Caco-2 (cell line): ENCODE results near the gene NPFFR1. TPM values are rescaled to one million over a fixed set of nuclear protein-coding genes. Genes with fewer than 3 reads are reported as not detected.

ENCODE experiments used
- BruUV-seq: library from RNA; stranded (reverse); fragments of 400-500 nt; replicated peaks from 2 replicates; lab custom pipeline; 2021; lab: Mats Ljungman, UMichigan
- CTCF ChIA-PET: fragments of 300-600 bp; sonication (Branson Sonifier 250); formaldehyde crosslinking; loops from one replicate; lab custom pipeline; 2022; ENCODE audit warnings: antibody characterized with exemption; lab: Charles Lee
- POLR2A ChIA-PET: fragments of 300-600 bp; sonication (Branson Sonifier 250); formaldehyde crosslinking; loops from one replicate; lab custom pipeline; 2022; ENCODE audit warnings: antibody characterized with exemption; lab: Charles Lee
- DNase-seq, 2 experiments: peaks; one replicate each; pipeline versions ENCODE4 v3.0.0 to v3.0.0-alpha.2; 2020 to 2022
- H3K27me3 ChIP-seq: replicated peaks from 2 replicates; pipeline ENCODE4 v1.6.0; 2011; ENCODE audit warnings: low read length; ENCODE audit not compliant: control insufficient read depth, insufficient read depth
- H3K36me3 ChIP-seq: 2 replicates; pipeline ENCODE4 v1.5.1; 2011; ENCODE audit warnings: low read length; ENCODE audit not compliant: control insufficient read depth, insufficient read depth
- H3K4me1 ChIP-seq: fragments of 250-450 bp; sonication (Bioruptor Pico); 2 replicates; pipeline ENCODE4 v1.5.1; 2020; ENCODE audit warnings: mild to moderate bottlenecking
- H3K4me3 ChIP-seq: 2 replicates; pipeline ENCODE4 v1.5.1; 2011; ENCODE audit warnings: low read depth, mild to moderate bottlenecking, control low read depth, low read length
- H3K9me3 ChIP-seq: fragments of 250-450 bp; sonication (Bioruptor Pico); 2 replicates; pipeline ENCODE4 v1.5.1; 2020; ENCODE audit warnings: mild to moderate bottlenecking, moderate library complexity
- H3K27ac Mint-ChIP-seq: one replicate; pipeline ENCODE4 v1.8.0; 2022; ENCODE audit warnings: mixed read lengths; ENCODE audit not compliant: unreplicated experiment
- H3K27me3 Mint-ChIP-seq: one replicate; pipeline ENCODE4 v1.8.0; 2022; ENCODE audit warnings: mixed read lengths; ENCODE audit not compliant: insufficient read depth, unreplicated experiment
- H3K36me3 Mint-ChIP-seq: one replicate; pipeline ENCODE4 v1.8.0; 2022; ENCODE audit warnings: mild to moderate bottlenecking, mixed read lengths; ENCODE audit not compliant: insufficient read depth, unreplicated experiment
- H3K4me1 Mint-ChIP-seq: one replicate; pipeline ENCODE4 v1.8.0; 2022; ENCODE audit warnings: low read depth, mixed read lengths; ENCODE audit not compliant: unreplicated experiment
- H3K4me3 Mint-ChIP-seq: one replicate; pipeline ENCODE4 v1.8.0; 2022; ENCODE audit warnings: mild to moderate bottlenecking, moderate library complexity, mixed read lengths; ENCODE audit not compliant: unreplicated experiment
- H3K9me3 Mint-ChIP-seq: one replicate; pipeline ENCODE4 v1.8.0; 2022; ENCODE audit warnings: mixed read lengths; ENCODE audit not compliant: unreplicated experiment
- CTCF ChIP-seq, 2 experiments: fragments of 200-600 bp in 1 of 2; IDR thresholded peaks; 1 replicate in 1 of 2; 2 replicates in 1 of 2; pipeline versions ENCODE4 v1.5.1 to v1.8.0; 2011 to 2022; ENCODE audit warnings: antibody characterized with exemption in 1 of 2, control low read depth in 1 of 2, inconsistent platforms in 1 of 2, low read depth in 1 of 2, low read length in 1 of 2, mild to moderate bottlenecking in 1 of 2, moderate library complexity in 1 of 2; ENCODE audit not compliant: insufficient read depth in 1 of 2, severe bottlenecking in 1 of 2, unreplicated experiment in 1 of 2
- intact Hi-C: fragments of 100-400 bp; cut with micrococcal nuclease; formaldehyde crosslinking; loops from one replicate; pipeline ENCODE4 v1.10.0; 2022; ENCODE audit not compliant: unreplicated experiment
- total RNA-seq: library from RNA; stranded (reverse); gene quantifications from 2 replicates; pipeline ENCODE4 v1.2.3, GENCODE V29; 2022

NPFFR1 gene
- total RNA-seq, 1 experiment from 2014 or later = not detected

- Mint-ChIP-seq H3K36me3 (no peaks in the 10 kb centered on the region), H3K4me1 (peaks cover 8% of the 10 kb centered on the region), H3K27me3 (peaks cover 11% of the 10 kb centered on the region), H3K27ac (no peak overlapping the region), H3K9me3 (no peaks in the 10 kb centered on the region), H3K4me3 (no peak overlapping the region)
- POLR2A ChIA-PET = interaction anchor here (0.5 kb wide), 1 partner anchor 21 kb away, joined by 6 read pairs; no protein-coding TSS in a partner anchor
- Histone ChIP-seq H3K9me3 (no peaks in the 10 kb centered on the region; the same call in 1 of the 2 replicates), H3K4me1 (peaks cover 6% of the 10 kb centered on the region), H3K36me3 (no peaks in the 10 kb centered on the region), H3K27me3 (no peaks in the 10 kb centered on the region), H3K4me3 (no peak overlapping the region)
- intact Hi-C loops = no loop called here
- TF ChIP-seq CTCF (IDR thresholded peaks at IDR 0.05; ENCODE audit: insufficient read depth in 1 of 2, low read depth in 1 of 2, low read length in 1 of 2, severe bottlenecking in 1 of 2, unreplicated experiment in 1 of 2) = no peak
- no TSS peak for BruUV-seq
- CTCF ChIA-PET = no interaction called here
- no peak for DNase-seq
Observed at GRCh38 chr10:70285476-70285831, 1.6 kb upstream of the NPFFR1 start.

- Mint-ChIP-seq H3K4me1 (peaks cover 1% of the 10 kb centered on the region), H3K9me3 (no peaks in the 10 kb centered on the region), H3K27ac (no peak overlapping the region), H3K4me3 (no peak overlapping the region), H3K27me3 (peaks cover 11% of the 10 kb centered on the region), H3K36me3 (no peaks in the 10 kb centered on the region)
- no peaks in the 10 kb centered on the region; the same call in 1 of the 2 replicates for H3K9me3 ChIP-seq
- TF ChIP-seq CTCF (IDR thresholded peaks at IDR 0.05; ENCODE audit: insufficient read depth in 1 of 2, low read depth in 1 of 2, low read length in 1 of 2, severe bottlenecking in 1 of 2, unreplicated experiment in 1 of 2) = no peak
- intact Hi-C loops = no loop called here
- no peaks in the 10 kb centered on the region for H3K4me1 ChIP-seq
- no peak for DNase-seq
- CTCF ChIA-PET = no interaction called here
- no peaks in the 10 kb centered on the region for H3K36me3 ChIP-seq
- H3K27me3 ChIP-seq = no peaks in the 10 kb centered on the region
- POLR2A ChIA-PET = interaction anchor here (0.5 kb wide), 1 partner anchor 21 kb away, joined by 6 read pairs; no protein-coding TSS in a partner anchor
- no peak overlapping the region for H3K4me3 ChIP-seq
- no TSS peak for BruUV-seq
Observed at GRCh38 chr10:70284542-70285475, 1.0 kb upstream of the NPFFR1 start.

GRCh38 chr10:70283071-70283444 is 746 bp downstream of the NPFFR1 start:
- peaks cover 11% of the 10 kb centered on the region for H3K27me3 Mint-ChIP-seq
- CTCF ChIA-PET = interaction anchor here (1.8 to 3.2 kb wide), 2 partner anchors 18 to 61 kb away, joined by 9 to 17 read pairs; no protein-coding TSS in a partner anchor
- H3K27ac Mint-ChIP-seq = no peak overlapping the region
- H3K4me3 Mint-ChIP-seq = no peak overlapping the region
- intact Hi-C loops = no loop called here
- no peaks in the 10 kb centered on the region for H3K4me1 Mint-ChIP-seq
- BruUV-seq = no TSS peak
- no peaks in the 10 kb centered on the region for H3K4me1 ChIP-seq
- POLR2A ChIA-PET = no interaction called here
- no peak for TF ChIP-seq CTCF (IDR thresholded peaks at IDR 0.05; ENCODE audit: insufficient read depth in 1 of 2, low read depth in 1 of 2, low read length in 1 of 2, severe bottlenecking in 1 of 2, unreplicated experiment in 1 of 2)
- H3K27me3 ChIP-seq = no peaks in the 10 kb centered on the region
- H3K36me3 ChIP-seq = no peaks in the 10 kb centered on the region
- H3K9me3 ChIP-seq = no peaks in the 10 kb centered on the region; the same call in 1 of the 2 replicates
- H3K4me3 ChIP-seq = no peak overlapping the region
- no peaks in the 10 kb centered on the region for H3K9me3 Mint-ChIP-seq
- no peak for DNase-seq
- H3K36me3 Mint-ChIP-seq = no peaks in the 10 kb centered on the region
